ENCODE data around the gene SSBP4. TPM values are rescaled to one million over a fixed set of nuclear protein-coding genes. Genes with fewer than 3 reads are reported as not detected.

Gene SSBP4
- total and polyA plus RNA-seq, 9 of the 15 experiments (the other 6 are each of a cell fraction or from before 2014, with no cell fraction given): 1.1 to 189 (median 39.0) TPM

- TF ChIP-seq ETS1 (conservative IDR thresholded peaks at IDR 0.05; ENCODE audit: control insufficient read depth, low read depth, low read length): peak; percentile 51; the same call in 1 of the 2 replicates
- no peak for TF ChIP-seq SREBF1 (IDR thresholded peaks at IDR 0.05; ENCODE audit: borderline replicate concordance, low read depth, low read length)
- peak; percentile 67; the same call in 1 of the 2 replicates for TF ChIP-seq SIN3B (IDR thresholded peaks at IDR 0.05; ENCODE audit: low read depth)
- peak; percentile 63; the same call in 1 of the 2 replicates for TF ChIP-seq JUND (IDR thresholded peaks at IDR 0.05; ENCODE audit: borderline replicate concordance, low read depth, low read length)
- TF ChIP-seq JUND (tag; IDR thresholded peaks at IDR 0.05; ENCODE audit: borderline replicate concordance, low read depth, low read length): no peak
- peak in 1 of 2 experiments; percentile 67; a peak in 2 of 4 replicates for TF ChIP-seq ETV6 (IDR thresholded peaks at IDR 0.05; ENCODE audit: borderline replicate concordance in 1 of 2, low read depth in 2 of 2, low read length in 1 of 2)
- peak; percentile 81; the same call in 1 of the 2 replicates for TF ChIP-seq ETV6 (CRISPR knock-in tag; IDR thresholded peaks at IDR 0.05; ENCODE audit: borderline replicate concordance)
- TF ChIP-seq TCF7 (IDR thresholded peaks at IDR 0.05; ENCODE audit: borderline replicate concordance): no peak
These were observed at the start of gene SSBP4 (continued) for GRCh38 chr19:18419195-18419698.

DNA sequence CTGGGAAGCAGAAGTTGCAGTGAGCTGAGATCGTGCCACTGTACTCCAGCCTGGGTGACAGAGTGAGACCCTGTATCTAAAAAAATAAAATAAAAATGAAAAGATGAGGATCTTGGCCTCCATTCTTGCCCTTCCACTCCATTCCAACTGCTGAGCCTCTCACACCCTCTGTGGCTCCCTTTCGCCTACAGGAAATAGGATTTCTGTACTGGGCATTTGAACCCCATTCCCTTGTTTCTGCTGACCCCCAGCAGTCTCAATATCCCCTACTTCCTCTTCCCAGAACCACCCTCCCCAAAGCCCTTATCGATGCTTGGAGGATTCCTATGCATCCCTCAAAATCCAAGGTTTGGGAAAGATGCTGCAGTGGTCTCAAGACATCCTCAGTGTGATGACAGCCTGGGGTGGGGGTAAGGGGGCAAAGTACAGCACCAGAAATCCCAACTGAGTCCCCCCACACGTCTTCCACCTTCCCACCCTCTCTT lies 45.7 kb upstream of the SSBP4 start:
- ATAC-seq (no peak), FAIRE-seq (no peak), DNase-seq (ENCODE audit: extremely low read depth in 1 of 4, low spot score in 3 of 4) (no peak)
- intact Hi-C loops (cut with micrococcal nuclease): no loop called here
- peak overlapping the region; percentile 85 to 92; a peak in 3 of 4 replicates for H3K9ac ChIP-seq (ENCODE audit: insufficient read depth in 1 of 2, low read depth in 2 of 2, low read length in 2 of 2)
- no peaks in the 10 kb centered on the region for H3K9me1 ChIP-seq (ENCODE audit: control insufficient read depth, insufficient read depth, low read length)
- no peaks in the 10 kb centered on the region for H3K9me3 ChIP-seq (replicated peaks; ENCODE audit: control insufficient read depth, insufficient read depth, low read depth, low read length)
- 24% methylated on average over 4 of the region's 4 CpGs for WGBS (ENCODE audit: insufficient coverage, low coverage, missing lambda C conversion rate)
- in situ Hi-C loops (cut with MboI): no loop called here
- H3K4me1 ChIP-seq (replicated peaks in 1 of 2; ENCODE audit: control insufficient read depth in 2 of 2, insufficient read depth in 2 of 2, low read length in 2 of 2): peaks cover 55 to 72% of the 10 kb centered on the region in 2 experiments
- TSS peak; percentile 80 for BruUV-seq (replicated peaks)
- ChIA-PET CTCF (ENCODE audit: low intra/inter-chr PET ratio) (no interaction called here), POLR2A (interaction anchor here (0.6 to 5.4 kb wide), 7 partner anchors 9 to 95 kb away, joined by 3 to 79 read pairs (median 9); partner anchors contain the start of genes GDF15 and JUND)
- peak overlapping the region; percentile 97 for H3K27ac ChIP-seq (ENCODE audit: extremely low read depth, low read depth, low read length)
- H3K4me3 ChIP-seq: peak overlapping the region; percentile 1; the same call in 1 of the 2 replicates
- H3K27me3 ChIP-seq (ENCODE audit: control insufficient read depth in 2 of 2, insufficient read depth in 2 of 2, low read length in 2 of 2): no peaks in the 10 kb centered on the region
- peak overlapping the region; percentile 89 for H3K4me2 ChIP-seq (ENCODE audit: insufficient read depth, low read length)
- H4K20me1 ChIP-seq (replicated peaks; ENCODE audit: control insufficient read depth, insufficient read depth, low read length): no peaks in the 10 kb centered on the region
- peak overlapping the region; percentile 58; the same call in 1 of the 2 replicates for H2AFZ ChIP-seq (ENCODE audit: low read depth, low read length)
- H3K79me2 ChIP-seq (ENCODE audit: control insufficient read depth, insufficient read depth, low read length): peaks cover 6% of the 10 kb centered on the region
- peaks cover 10% of the 10 kb centered on the region; the same call in 1 of the 3 replicates for H3K36me3 ChIP-seq (ENCODE audit: control insufficient read depth, insufficient read depth, low read length)
- no peak for TF ChIP-seq MTF1 (CRISPR knock-in tag; IDR thresholded peaks at IDR 0.05; ENCODE audit: borderline replicate concordance)
- no peak for TF ChIP-seq NR2C1 (IDR thresholded peaks at IDR 0.05)
- TF ChIP-seq NR2C1 (tag; IDR thresholded peaks at IDR 0.05): 0 out of 2 replicates have a peak, but pooled peaks have one; percentile 7
- peak; percentile 28; the same call in 1 of the 2 replicates for TF ChIP-seq ZNF311 (CRISPR knock-in tag; IDR thresholded peaks at IDR 0.05)
- 0 out of 4 replicates have a peak, but pooled peaks of 1 of the 2 experiments have one; percentile 18 for TF ChIP-seq TEAD1 (CRISPR knock-in tag; IDR thresholded peaks at IDR 0.05)
- no peak for TF ChIP-seq ETS1 (conservative IDR thresholded peaks at IDR 0.05; ENCODE audit: control insufficient read depth, low read depth, low read length)
- no peak for TF ChIP-seq TEAD4 (IDR thresholded peaks at IDR 0.05; ENCODE audit: low read length)
- no peak for TF ChIP-seq TEAD4 (CRISPR knock-in tag; IDR thresholded peaks at IDR 0.05; ENCODE audit: borderline replicate concordance)
- TF ChIP-seq ELF1 (tag; IDR thresholded peaks at IDR 0.05): no peak
- TF ChIP-seq ZNF12 (CRISPR knock-in tag; IDR thresholded peaks at IDR 0.05): no peak

Measured in K562 (cell line).